COLO668 (cell line): ENCODE results near the gene ZNHIT1.
"Not testable (repeated sequence)": the region's sequence is repeated elsewhere in the genome, so short reads cannot be mapped to it uniquely, and the experiment has no call there.

Experiments
- DNase-seq: peaks from one replicate; lab custom pipeline; 2025; ENCODE audit not compliant: unreplicated experiment; lab: John Stamatoyannopoulos, UW

ZNHIT1 gene

GRCh38 chr7:101186844-101187428 lies 31.0 kb upstream of the ZNHIT1 start:
- no peak for DNase-seq

GRCh38 chr7:101189109-101189508 lies 28.9 kb upstream of the ZNHIT1 start:
- no peak for DNase-seq

DNA sequence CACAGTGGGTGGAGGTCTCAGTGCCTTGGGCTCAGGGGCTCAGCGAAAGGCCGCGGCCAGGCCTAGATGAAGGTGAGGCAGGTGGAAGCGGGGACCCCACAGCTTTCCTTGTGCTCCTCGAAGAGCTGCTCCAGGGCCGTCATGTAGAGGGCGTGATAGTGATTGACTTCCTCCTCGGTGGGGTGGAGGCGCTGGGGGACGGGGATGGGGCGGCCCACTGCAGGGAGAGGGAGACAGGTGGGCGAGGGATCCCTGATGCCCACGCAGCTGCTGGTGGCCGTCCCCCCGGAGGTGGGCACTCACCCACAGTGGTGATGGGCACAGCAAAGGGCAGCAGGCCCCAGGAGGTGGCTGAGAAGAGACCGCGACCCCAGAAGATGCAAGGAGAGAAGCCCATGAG lies 22.1 kb upstream of the ZNHIT1 start:
- no peak for DNase-seq

GRCh38 chr7:101197991-101198390 lies 20.0 kb upstream of the ZNHIT1 start:
- DNase-seq: no peak

DNA sequence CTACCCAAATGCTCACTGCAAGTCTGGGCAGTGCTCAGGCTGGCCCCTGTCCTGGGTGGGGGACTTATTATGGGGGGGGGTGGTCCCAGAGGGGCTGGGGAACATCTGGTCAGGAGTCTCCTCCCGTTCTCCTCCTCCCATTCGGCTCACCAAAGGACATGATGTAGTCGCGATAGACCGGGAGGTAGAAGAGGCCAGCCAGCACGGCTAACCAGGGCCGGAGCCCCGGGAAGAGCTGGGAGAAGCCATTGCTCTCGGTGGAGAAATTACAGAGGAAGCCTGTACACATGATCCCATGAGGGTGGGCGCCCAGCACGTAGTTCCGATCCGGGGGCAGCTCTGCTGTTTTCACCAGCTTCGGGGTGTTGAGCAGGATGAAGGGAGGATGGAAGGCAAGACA lies 19.5 kb upstream of the ZNHIT1 start:
- DNase-seq: no peak

DNA sequence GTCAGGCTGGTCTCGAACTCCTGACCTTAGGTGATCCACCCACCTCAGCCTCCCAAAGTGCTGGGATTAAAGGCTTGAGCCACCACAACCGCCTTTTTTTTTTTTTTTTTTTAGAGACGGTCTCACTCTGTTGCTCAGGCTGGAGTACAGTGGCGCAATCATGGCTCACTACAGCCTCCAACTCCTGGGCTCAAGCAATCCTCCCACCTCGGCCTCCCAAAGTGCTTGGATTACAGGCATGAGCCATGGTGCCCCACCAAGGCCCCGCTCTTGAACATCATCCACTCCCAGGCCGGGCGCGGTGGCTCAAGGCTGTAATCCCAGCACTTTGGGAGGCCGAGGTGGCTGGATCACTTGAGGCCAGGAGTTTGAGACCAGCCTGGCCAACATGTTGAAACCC lies 18.4 kb upstream of the ZNHIT1 start:
- not testable (repeated sequence) for DNase-seq

GRCh38 chr7:101200504-101200861 lies 17.5 kb upstream of the ZNHIT1 start:
- DNase-seq: no peak

GRCh38 chr7:101200862-101201599 lies 16.9 kb upstream of the ZNHIT1 start, which contains the start of gene MOGAT3:
Gene MOGAT3 (minus strand): TSS chr7:101201036. CDS start chr7:101200854, 182 bp downstream.
- DNase-seq: peak; percentile 9

DNA sequence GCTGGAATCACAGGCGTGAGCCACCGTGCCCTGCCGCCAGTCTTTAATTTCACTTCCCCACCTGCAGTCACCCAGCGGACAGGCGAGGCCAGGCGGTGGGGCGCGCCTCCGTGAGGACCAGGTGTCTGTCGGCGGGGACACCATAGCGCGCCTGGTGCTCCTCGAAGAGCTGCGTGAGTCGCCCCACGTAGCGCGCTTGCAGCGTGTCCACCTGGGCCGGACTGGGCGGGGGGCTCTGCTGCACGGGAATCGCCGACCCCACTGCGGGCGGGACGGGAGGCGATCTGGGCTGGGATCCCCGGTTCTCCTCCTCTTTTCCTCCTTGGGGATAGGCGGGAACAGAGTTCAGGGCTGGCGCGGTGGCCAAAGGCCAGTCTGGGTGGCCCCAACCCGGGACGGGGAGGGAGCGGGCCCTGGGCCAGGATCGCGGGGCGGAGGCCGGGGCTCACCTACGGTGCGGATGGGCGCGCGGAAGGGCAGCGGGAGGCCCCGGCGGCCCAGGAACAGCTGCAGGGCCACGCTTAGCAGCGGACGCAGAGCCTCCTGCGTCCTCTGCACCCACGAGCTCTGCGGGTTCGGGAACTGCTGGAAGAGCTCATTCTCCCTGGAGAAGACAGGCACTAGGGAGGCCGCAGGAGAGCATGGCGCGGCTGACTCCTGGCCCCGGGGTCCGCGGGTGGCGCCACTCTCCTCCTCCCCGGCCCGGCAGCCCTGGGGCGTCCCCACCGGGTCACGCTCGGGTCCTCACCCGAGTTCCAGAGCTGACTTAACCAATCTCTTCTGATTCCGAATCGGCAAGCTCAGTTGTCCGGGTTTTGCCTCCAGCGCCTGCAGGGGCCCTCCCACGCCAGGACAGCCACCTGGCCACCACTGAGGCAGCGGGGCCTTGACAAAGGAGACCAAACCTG lies 16.0 kb upstream of the ZNHIT1 start:
- DNase-seq: peak; percentile 28

- no peak for DNase-seq
Observed at GRCh38 chr7:101202603-101202918, 15.4 kb upstream of the ZNHIT1 start.

DNA sequence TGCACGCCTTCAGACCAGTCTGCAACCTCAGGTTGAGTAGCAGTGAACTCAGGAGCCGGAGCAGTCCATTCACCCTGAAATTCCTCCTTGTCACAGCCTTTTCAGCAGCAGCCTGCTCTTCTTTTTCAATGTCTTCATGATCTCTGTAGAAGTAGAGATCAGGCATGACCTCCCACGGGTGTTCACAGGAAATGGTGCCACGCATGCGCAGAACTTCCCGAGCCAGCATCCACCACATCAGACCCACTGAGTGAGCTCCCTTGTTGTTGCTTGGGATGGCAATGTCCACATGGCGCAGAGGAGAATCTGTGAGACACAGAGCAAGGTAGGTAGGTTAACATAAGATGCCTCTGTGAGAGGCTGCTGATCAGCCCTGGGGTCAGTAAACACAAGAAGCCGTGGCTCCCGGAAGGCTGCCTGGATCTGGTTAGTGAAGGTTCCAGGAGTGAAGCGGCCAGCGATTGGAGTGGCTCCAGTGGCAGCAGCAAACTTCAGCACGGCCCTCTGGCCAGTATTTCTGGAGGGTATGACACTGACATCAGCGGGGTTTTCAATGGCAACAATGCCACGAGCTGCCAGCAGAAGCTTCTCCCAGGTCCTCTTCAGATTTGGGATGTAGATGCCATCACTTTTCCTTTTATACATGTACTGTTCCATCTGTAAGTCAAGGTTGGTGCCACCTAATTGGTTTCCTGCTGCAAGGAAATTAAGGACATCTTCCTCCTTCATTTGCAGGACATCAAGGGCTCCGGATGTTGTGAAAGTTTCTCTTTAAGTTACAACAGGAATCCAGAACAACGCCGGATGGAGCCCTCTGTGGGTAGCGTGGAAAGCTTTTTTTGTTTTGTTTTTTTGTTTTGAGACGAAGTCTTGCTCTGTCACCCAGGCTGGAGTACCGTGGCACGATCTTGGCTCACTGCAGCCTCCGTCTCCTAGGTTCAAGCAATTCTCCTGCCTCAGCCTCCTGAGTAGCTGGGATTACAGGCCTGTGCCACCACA lies 13.9 kb upstream of the ZNHIT1 start:
- not testable (repeated sequence) for DNase-seq

GRCh38 chr7:101205901-101206664 lies 11.9 kb upstream of the ZNHIT1 start:
- DNase-seq: no peak

DNA sequence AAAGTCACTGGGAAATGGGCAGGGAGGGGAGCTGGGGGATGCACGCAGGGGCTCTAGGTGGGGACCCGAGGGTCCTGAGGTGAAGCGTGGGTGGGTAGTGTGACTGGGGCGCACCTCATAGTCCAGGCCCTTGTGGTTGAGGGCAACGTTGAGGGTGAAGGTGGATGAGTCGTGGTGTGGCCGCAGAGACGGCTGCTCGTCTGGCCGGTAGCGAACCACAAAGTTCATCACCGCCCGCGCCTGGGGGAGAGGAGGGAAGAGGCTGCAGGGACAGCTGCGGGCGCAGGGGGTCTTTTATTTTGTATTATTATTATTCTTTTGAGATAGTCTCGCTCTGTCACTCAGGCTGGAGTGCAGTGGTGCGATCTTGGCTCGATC lies 11.3 kb upstream of the ZNHIT1 start:
- DNase-seq: no peak

GRCh38 chr7:101207459-101207858 lies 10.5 kb upstream of the ZNHIT1 start:
- no peak for DNase-seq

- DNase-seq: no peak
Observed at GRCh38 chr7:101208794-101209193, 9.2 kb upstream of the ZNHIT1 start.

DNA sequence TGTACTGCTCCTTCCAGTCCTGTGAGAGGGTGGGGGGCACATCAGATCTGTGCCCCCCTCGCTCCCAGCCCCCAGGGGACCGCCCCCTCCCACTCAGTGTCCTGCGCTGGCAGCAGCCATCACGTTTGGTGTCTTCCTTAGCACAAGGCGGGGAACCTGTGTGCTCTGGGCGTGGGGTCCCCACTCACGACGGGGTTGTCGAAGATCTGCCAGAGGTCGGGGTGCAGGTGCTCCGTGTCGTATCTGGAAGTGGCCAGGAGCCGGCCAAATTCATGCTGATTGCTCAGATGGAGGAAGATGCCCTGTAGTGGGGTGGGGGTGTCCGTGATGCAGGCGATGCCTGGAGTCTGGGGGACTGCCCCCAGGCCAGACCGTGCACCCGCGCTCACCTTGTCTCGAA lies 7.8 kb upstream of the ZNHIT1 start:
- DNase-seq: no peak

GRCh38 chr7:101211501-101211900 lies 6.5 kb upstream of the ZNHIT1 start:
- DNase-seq: no peak

DNA sequence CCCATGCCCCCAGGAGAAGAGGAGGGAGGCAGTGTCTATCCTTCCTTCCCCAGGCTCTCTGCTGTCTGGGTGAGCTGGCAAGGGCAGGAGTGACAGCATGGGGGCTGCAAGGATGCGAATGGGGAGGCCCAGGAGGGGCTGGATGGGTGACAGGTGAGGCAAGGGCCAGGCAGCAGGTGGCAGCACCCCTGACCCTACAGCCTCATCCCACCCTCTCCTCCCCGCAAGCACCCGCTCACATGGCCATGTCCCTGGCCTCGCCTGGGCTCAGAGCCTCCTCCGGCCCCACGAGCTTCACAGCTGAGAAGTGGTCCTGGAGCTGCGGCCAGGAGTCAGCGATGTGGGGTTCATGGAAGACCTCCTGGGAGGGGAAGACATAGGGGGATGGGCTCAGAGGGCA lies 6.0 kb upstream of the ZNHIT1 start:
- DNase-seq: no peak

DNA sequence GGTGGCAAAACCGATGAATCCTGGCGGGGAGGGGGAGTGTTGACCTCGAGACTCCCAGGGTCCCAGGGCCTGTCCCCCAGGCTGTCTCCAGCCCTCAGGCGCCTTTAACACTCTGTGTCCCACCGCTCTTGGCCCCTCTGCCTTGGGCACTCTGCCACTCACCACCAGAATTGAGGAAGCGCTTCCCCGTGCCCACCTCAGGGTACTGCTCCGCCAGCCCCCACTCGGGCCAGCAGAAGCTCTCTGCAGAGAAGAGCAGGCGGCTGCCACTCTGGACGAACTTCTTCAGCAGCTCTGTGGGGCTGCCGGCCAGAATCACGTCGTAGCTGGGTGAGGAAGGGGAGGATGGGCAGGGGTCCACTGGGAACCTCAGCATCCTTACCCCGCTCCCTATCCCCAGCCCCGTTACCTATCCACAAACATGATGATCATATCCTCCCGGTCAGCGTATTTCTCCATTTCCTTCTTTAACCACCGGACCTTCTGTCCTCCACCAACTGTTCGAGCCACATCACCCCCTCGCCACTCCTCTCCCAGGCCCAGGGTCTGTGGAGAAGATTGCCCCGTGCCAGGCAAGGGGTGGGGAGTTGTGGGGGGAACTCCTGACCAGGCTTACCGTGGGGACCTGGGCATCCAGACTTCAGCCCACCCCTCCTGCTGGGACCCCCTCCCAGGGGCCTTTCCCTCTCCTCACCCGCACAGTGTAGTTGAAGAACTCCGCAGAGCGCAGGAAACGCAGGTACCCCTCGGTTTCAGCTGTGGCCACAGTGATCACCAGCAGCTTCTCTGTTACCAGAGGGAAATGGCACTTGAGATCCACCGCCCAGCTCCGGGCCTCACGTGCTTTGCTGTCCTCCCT lies 1.7 kb upstream of the ZNHIT1 start:
- peak; percentile 14 for DNase-seq
